Left lung (tissue), 10 donors: ENCODE measurements around the gene C2orf15. TPM values are rescaled to one million over a fixed set of nuclear protein-coding genes. Genes with fewer than 3 reads are reported as not detected.
"Not testable (repeated sequence)": the region's sequence is repeated elsewhere in the genome, so short reads cannot be mapped to it uniquely, and the experiment has no call there.

Source experiments
- ATAC-seq: fragments of 200-7000 bp; cut with Tn5 transposase; one replicate; pipeline ENCODE4 v1.9.1; 2020; ENCODE audit warnings: moderate library complexity
- DNase-seq, 4 donors: peaks; one replicate each; pipeline ENCODE4 v3.0.0-alpha.2; 2013 to 2020
- H3K27ac ChIP-seq, 2 donors: fragments of 200-600 bp; sonication (generic) in 1 of 2; one replicate each; pipeline versions ENCODE4 v1.5.0 to v1.8.0; 2020 to 2021
- H3K27me3 ChIP-seq, 2 donors: fragments of 200-600 bp; sonication (generic) in 1 of 2; one replicate each; pipeline versions ENCODE4 v1.5.0 to v1.8.0; 2020 to 2021
- H3K36me3 ChIP-seq, 2 donors: fragments of 200-600 bp; sonication (generic) in 1 of 2; one replicate each; pipeline versions ENCODE4 v1.5.0 to v1.8.0; 2020 to 2021
- H3K4me1 ChIP-seq, 2 donors: fragments of 200-600 bp; one replicate each; pipeline ENCODE4 v1.8.0; 2021
- H3K4me3 ChIP-seq, 2 donors: fragments of 200-600 bp; sonication (generic) in 1 of 2; one replicate each; pipeline versions ENCODE4 v1.5.0 to v1.8.0; 2020 to 2021; ENCODE audit warnings: mild to moderate bottlenecking in 1 of 2
- H3K9me3 ChIP-seq, 2 donors: fragments of 200-600 bp; sonication (generic) in 1 of 2; one replicate each; pipeline versions ENCODE4 v1.5.0 to v1.8.0; 2020 to 2021
- CTCF ChIP-seq, 2 donors: fragments of 200-600 bp; sonication (generic) in 1 of 2; IDR thresholded peaks; one replicate each; pipeline versions ENCODE4 v1.5.0 to v1.8.0; 2021; ENCODE audit warnings: antibody characterized with exemption in 2 of 2
- intact Hi-C, 2 donors: fragments of 100-400 bp; cut with DNase I; formaldehyde crosslinking; loops; one replicate each; pipeline versions ENCODE4 v1.11.2 to v1.14.2; 2022
- polyA plus RNA-seq, 6 donors: library from polyadenylated mRNA; unstranded; fragments of 120-200 nt; gene quantifications; one replicate each; pipeline ENCODE4 v1.2.1, GENCODE V29; 2013; ENCODE audit not compliant: insufficient read length in 6 of 6
- total RNA-seq, 2 donors: library from RNA; stranded (reverse); fragmentation: NEBNext Ultra II Directional; extraction: Animal tissue kit (Norgen Biotek cat#: 25700); gene quantifications; one replicate each; pipeline ENCODE4 v1.2.1, GENCODE V29; 2021
- donor health status: DM: no; HTN: yes; CAD: no.
- donor health status: DM: no; HTN: no; CAD: no.

C2orf15 gene
- total and polyA plus RNA-seq, 8 donors: 3.4 to 8.7 (median 7.3) TPM

DNA sequence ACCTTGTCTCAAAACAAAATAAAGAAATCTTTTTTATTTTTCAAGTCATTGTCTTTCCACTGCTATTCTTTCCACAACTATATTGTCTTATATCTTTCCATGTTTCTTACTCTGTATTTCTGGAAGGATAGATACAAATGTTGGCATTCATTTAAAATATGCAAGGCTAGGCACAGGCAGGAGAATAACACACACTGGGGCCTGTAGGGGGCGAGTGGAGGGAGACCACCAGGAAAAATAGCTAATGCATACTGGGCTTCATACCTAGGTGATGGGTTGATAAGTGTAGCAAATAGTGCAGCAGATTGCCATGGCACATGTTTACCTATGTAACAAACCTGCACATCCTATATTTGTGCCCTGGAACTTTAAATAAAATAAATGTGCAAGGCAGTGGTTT lies 49.0 kb downstream of the C2orf15 start:
- H3K36me3 ChIP-seq: peaks cover 0 to 83% of the 10 kb centered on the region in 2 donors
- ATAC-seq (no peak), DNase-seq (no peak)
- H3K4me1 ChIP-seq: no peaks in the 10 kb centered on the region
- no peaks in the 10 kb centered on the region for H3K27me3 ChIP-seq
- no peak overlapping the region for H3K4me3 ChIP-seq
- no peak overlapping the region for H3K27ac ChIP-seq
- intact Hi-C loops: no loop called here
- no peaks in the 10 kb centered on the region for H3K9me3 ChIP-seq
- no peak for TF ChIP-seq CTCF (IDR thresholded peaks at IDR 0.05)

GRCh38 chr2:99192364-99192763 lies 50.9 kb downstream of the C2orf15 start:
- H3K27ac ChIP-seq, intact Hi-C loops, H3K27me3 ChIP-seq, ATAC-seq, H3K4me3 ChIP-seq, H3K4me1 ChIP-seq, DNase-seq, H3K9me3 ChIP-seq: not testable (repeated sequence)
- peaks cover 0 to 88% of the 10 kb centered on the region in 2 donors for H3K36me3 ChIP-seq

DNA sequence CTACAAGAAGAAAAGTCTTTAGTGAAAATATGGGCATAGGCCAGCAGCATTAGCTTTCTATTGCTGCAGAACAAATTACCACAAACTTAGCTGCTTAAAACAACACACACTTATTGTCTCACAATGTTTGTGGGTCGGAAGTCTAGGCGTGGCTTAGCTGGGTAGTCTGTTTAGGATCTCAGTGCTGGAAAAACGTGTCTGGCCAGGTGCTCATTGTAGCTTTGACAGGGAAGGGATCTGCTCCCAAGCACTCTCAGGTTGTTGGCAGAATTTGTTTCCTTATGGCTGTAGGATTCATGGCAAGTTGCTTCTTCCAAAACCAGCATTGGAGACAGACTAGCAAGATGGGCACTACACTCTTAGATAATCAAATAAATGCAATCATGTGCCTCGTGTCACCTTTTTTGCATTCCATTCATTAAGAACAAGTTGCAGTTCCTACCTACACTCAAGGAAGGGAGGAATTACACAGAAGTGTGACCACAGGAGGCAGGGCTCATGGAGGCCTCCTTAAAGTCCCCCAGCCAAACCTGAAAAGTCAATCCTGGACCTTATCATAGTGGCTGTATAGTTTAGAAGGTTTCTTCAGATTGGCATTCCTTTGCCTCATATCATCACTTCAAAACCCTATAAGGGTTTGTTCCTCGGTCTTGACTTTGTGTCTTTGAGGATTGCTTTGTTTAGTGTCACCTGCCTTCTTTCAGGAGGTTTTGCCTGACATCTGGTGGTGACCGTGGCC lies 56.8 kb downstream of the C2orf15 start:
- no peak overlapping the region for H3K27ac ChIP-seq
- no peaks in the 10 kb centered on the region for H3K27me3 ChIP-seq
- TF ChIP-seq CTCF (IDR thresholded peaks at IDR 0.05): no peak
- peak in 1 of 4 donors; percentile 22 for DNase-seq
- H3K9me3 ChIP-seq: no peaks in the 10 kb centered on the region
- peak; percentile 83 for ATAC-seq
- intact Hi-C loops: no loop called here
- peaks cover 0 to 49% of the 10 kb centered on the region in 2 donors for H3K36me3 ChIP-seq
- H3K4me1 ChIP-seq: no peaks in the 10 kb centered on the region
- no peak overlapping the region for H3K4me3 ChIP-seq

- Histone ChIP-seq H3K9me3 (no peaks in the 10 kb centered on the region), H3K4me3 (no peak overlapping the region), H3K4me1 (no peaks in the 10 kb centered on the region), H3K27me3 (no peaks in the 10 kb centered on the region), H3K36me3 (peaks cover 0 to 35% of the 10 kb centered on the region in 2 donors), H3K27ac (no peak overlapping the region)
- TF ChIP-seq CTCF (IDR thresholded peaks at IDR 0.05): no peak
- no peak for ATAC-seq
- intact Hi-C loops: no loop called here
- DNase-seq: no peak
Observed at GRCh38 chr2:99200076-99200800, 58.7 kb downstream of the C2orf15 start.

Other genes starting within 250 kb of the C2orf15 start
- 10 to 100 TPM; 14.1 to 15.2 TPM for gene CRACDL, start 205.5 kb upstream of the C2orf15 start, total RNA-seq
- 1 to 10 TPM; 4.0 to 7.6 (median 4.8) TPM for gene CRACDL, start 205.5 kb upstream of the C2orf15 start, polyA plus RNA-seq
- 1 to 10 TPM; 3.7 to 8.4 TPM for gene TSGA10, start 13.2 kb downstream of the C2orf15 start, total RNA-seq
- 10 to 100 TPM; 14.5 to 19.8 (median 15.4) TPM for gene TSGA10, start 13.2 kb downstream of the C2orf15 start, polyA plus RNA-seq
- 1 to 10 TPM; 5.6 to 7.2 TPM for gene LIPT1, start 13.3 kb downstream of the C2orf15 start, total RNA-seq
- 10 to 100 TPM; 16.1 to 20.3 (median 17.2) TPM for gene LIPT1, start 13.3 kb downstream of the C2orf15 start, polyA plus RNA-seq
- gene MITD1, start 39.4 kb downstream of the C2orf15 start, total RNA-seq: 10 to 100 TPM; 20.1 to 24.5 TPM
- 10 to 100 TPM; 39.8 to 62.7 (median 49.8) TPM for gene MITD1, start 39.4 kb downstream of the C2orf15 start, polyA plus RNA-seq
- 10 to 100 TPM; 19.7 to 21.2 TPM for gene MRPL30, start 39.5 kb downstream of the C2orf15 start, total RNA-seq
- gene MRPL30, start 39.5 kb downstream of the C2orf15 start, polyA plus RNA-seq: 10 to 100 TPM; 46.9 to 58.8 (median 52.6) TPM
- gene LYG2, start 114.0 kb downstream of the C2orf15 start, total RNA-seq: not detected
- under 1 TPM; 0.20 to 0.74 (median 0.57) TPM for gene LYG2, start 114.0 kb downstream of the C2orf15 start, polyA plus RNA-seq
- 1 to 10 TPM in 1 of 2 donors, under 1 TPM in 1; 0.93 to 1.4 TPM for gene LYG1, start 159.5 kb downstream of the C2orf15 start, total RNA-seq
- gene LYG1, start 159.5 kb downstream of the C2orf15 start, polyA plus RNA-seq: 1 to 10 TPM; 2.0 to 3.6 (median 2.8) TPM
- gene TXNDC9, start 194.6 kb downstream of the C2orf15 start, total RNA-seq: 10 to 100 TPM; 27.2 to 35.9 TPM
- 10 to 100 TPM; 33.7 to 43.7 (median 36.0) TPM for gene TXNDC9, start 194.6 kb downstream of the C2orf15 start, polyA plus RNA-seq
- 10 to 100 TPM; 27.6 to 37.4 TPM for gene EIF5B, start 195.7 kb downstream of the C2orf15 start, total RNA-seq
- gene EIF5B, start 195.7 kb downstream of the C2orf15 start, polyA plus RNA-seq: 10 to 100 TPM; 54.2 to 66.0 (median 62.9) TPM